HepG2 (cell line): ENCODE results near the gene IKZF3. TPM values are rescaled to one million over a fixed set of nuclear protein-coding genes. Genes with fewer than 3 reads are reported as not detected.

Experiments used
- ATAC-seq: fragments of 200-7000 bp; cut with Tn5 transposase; 3 replicates; pipeline ENCODE4 v1.9.1; 2020; ENCODE audit warnings: mild to moderate bottlenecking, moderate library complexity
- BruUV-seq: library from RNA; stranded (reverse); fragments of 400-500 nt; replicated peaks from 2 replicates; lab custom pipeline; 2021; lab: Mats Ljungman, UMichigan
- CTCF ChIA-PET: fragments of 300-600 bp; formaldehyde crosslinking; extraction: SDS; loops from one replicate; lab custom pipeline; 2021; ENCODE audit warnings: low total read pairs, inconsistent platforms, low intra/inter-chr PET ratio; lab: Yijun Ruan, JAX
- POLR2A ChIA-PET: fragments of 350-600 bp; sonication (Branson Sonifier 250); formaldehyde crosslinking; loops from one replicate; lab custom pipeline; 2020; ENCODE audit warnings: antibody characterized with exemption, inconsistent platforms; lab: Yijun Ruan, JAX
- DNase-seq: peaks from one replicate; pipeline ENCODE4 v3.0.0-alpha.2; 2015; ENCODE audit warnings: low spot score
- FAIRE-seq: peaks from 3 replicates; lab custom pipeline; 2011; peaks lifted over from hg19 to GRCh38; lab: Jason Lieb, UNC
- H2AFZ ChIP-seq: one replicate; pipeline ENCODE4 v1.6.1; 2011; ENCODE audit warnings: low read length, inconsistent platforms
- H3K27ac ChIP-seq: fragments of 300-600 bp; 3 replicates; pipeline ENCODE4 v1.8.0; 2011; ENCODE audit warnings: mixed run types, mild to moderate bottlenecking, mixed read lengths, low read length, inconsistent platforms; ENCODE audit not compliant: insufficient read depth; ENCODE audit errors: extremely low read length
- H3K27me3 ChIP-seq, 2 experiments: fragments of 200-600 bp in 1 of 2; 2 replicates in 1 of 2; 3 replicates in 1 of 2; pipeline versions ENCODE4 v1.6.0 to v1.8.0; 2011; ENCODE audit warnings: low read length in 2 of 2, mild to moderate bottlenecking in 2 of 2, moderate library complexity in 2 of 2, inconsistent platforms in 1 of 2; ENCODE audit not compliant: insufficient read depth in 2 of 2, control insufficient read depth in 1 of 2
- H3K36me3 ChIP-seq, 2 experiments: fragments of 200-600 bp in 1 of 2; replicated peaks in 1 of 2; 2 replicates in 1 of 2; 3 replicates in 1 of 2; pipeline versions ENCODE4 v1.5.1 to v1.8.0; 2011; ENCODE audit warnings: low read length in 2 of 2, inconsistent platforms in 1 of 2; ENCODE audit not compliant: insufficient read depth in 2 of 2, control insufficient read depth in 1 of 2
- H3K4me1 ChIP-seq: 2 replicates; pipeline ENCODE4 v1.5.1; 2012; ENCODE audit warnings: low read length, inconsistent platforms; ENCODE audit not compliant: insufficient read depth
- H3K4me2 ChIP-seq: 2 replicates; pipeline ENCODE4 v1.6.0; 2011; ENCODE audit warnings: low read depth, low read length, inconsistent platforms
- H3K4me3 ChIP-seq, 3 experiments: fragments of 200-600 bp in 1 of 3; sonication (generic), shearing (Covaris generic) in 1 of 3; replicated peaks in 1 of 3; 2 replicates each; pipeline ENCODE4 v1.5.1; 2011 to 2016; ENCODE audit warnings: low read length in 3 of 3, inconsistent platforms in 2 of 3, low read depth in 2 of 3, mild to moderate bottlenecking in 2 of 3, control low read depth in 1 of 3, mixed read lengths in 1 of 3; ENCODE audit not compliant: insufficient read depth in 1 of 3
- H3K79me2 ChIP-seq: one replicate; pipeline ENCODE4 v1.6.1; 2011; ENCODE audit warnings: low read length, inconsistent platforms; ENCODE audit not compliant: insufficient read depth
- H3K9ac ChIP-seq: 2 replicates; pipeline ENCODE4 v1.6.0; 2011; ENCODE audit warnings: mild to moderate bottlenecking, low read depth, low read length, inconsistent platforms; ENCODE audit not compliant: insufficient read depth
- H3K9me3 ChIP-seq: 2 replicates; pipeline ENCODE4 v1.5.1; 2012; ENCODE audit warnings: mild to moderate bottlenecking, low read length
- H4K20me1 ChIP-seq: 2 replicates; pipeline ENCODE4 v1.6.0; 2011; ENCODE audit warnings: inconsistent platforms, mild to moderate bottlenecking, low read length, moderate library complexity; ENCODE audit not compliant: insufficient read depth
- PAF1 ChIP-seq: IDR thresholded peaks from 2 replicates; pipeline ENCODE4 v1.6.1; 2016; ENCODE audit warnings: missing genetic modification reagents, missing compliant biosample characterization
- RFXANK ChIP-seq: IDR thresholded peaks from 2 replicates; pipeline ENCODE4 v1.6.1; 2016
- RNF2 ChIP-seq: fragments of 450-650 bp; conservative IDR thresholded peaks from 2 replicates; pipeline ENCODE4 v1.6.1; 2016; ENCODE audit warnings: low read depth
- SIX1 ChIP-seq: sonication (generic); formaldehyde crosslinking; IDR thresholded peaks from 2 replicates; pipeline ENCODE4 v1.4.0; 2020; ENCODE audit warnings: missing genetic modification reagents, borderline replicate concordance
- ZBTB20 ChIP-seq: sonication (generic); formaldehyde crosslinking; IDR thresholded peaks from 2 replicates; pipeline ENCODE4 v1.8.1; 2023; ENCODE audit warnings: missing genetic modification reagents, low read depth, mild to moderate bottlenecking, borderline replicate concordance
- ZKSCAN8 ChIP-seq: IDR thresholded peaks from 2 replicates; pipeline ENCODE4 v1.6.1; 2016; ENCODE audit warnings: borderline replicate concordance, missing genetic modification reagents, missing compliant biosample characterization
- ZNF256 ChIP-seq: sonication (generic); formaldehyde crosslinking; conservative IDR thresholded peaks from 2 replicates; pipeline ENCODE4 v1.4.0; 2020; ENCODE audit warnings: missing genetic modification reagents
- ZNF44 ChIP-seq: sonication (generic); formaldehyde crosslinking; IDR thresholded peaks from 2 replicates; pipeline ENCODE4 v1.5.1; 2020; ENCODE audit warnings: mild to moderate bottlenecking, missing genetic modification reagents
- ZNF546 ChIP-seq: sonication (generic); formaldehyde crosslinking; conservative IDR thresholded peaks from 2 replicates; pipeline ENCODE4 v1.8.1; 2023; ENCODE audit warnings: mild to moderate bottlenecking, missing genetic modification reagents
- ZNF558 ChIP-seq: sonication (generic); formaldehyde crosslinking; IDR thresholded peaks from 2 replicates; pipeline ENCODE4 v1.9.0; 2022; ENCODE audit warnings: mild to moderate bottlenecking, missing genetic modification reagents, borderline replicate concordance
- ZNF784 ChIP-seq: sonication (generic); formaldehyde crosslinking; IDR thresholded peaks from 2 replicates; pipeline ENCODE4 v1.5.1; 2020; ENCODE audit warnings: missing genetic modification reagents, mild to moderate bottlenecking, borderline replicate concordance
- ZNF883 ChIP-seq: sonication (generic); formaldehyde crosslinking; IDR thresholded peaks from 2 replicates; pipeline ENCODE4 v1.5.1; 2020; ENCODE audit warnings: mild to moderate bottlenecking, missing genetic modification reagents; ENCODE audit errors: not compliant biosample characterization
- ZSCAN22 ChIP-seq: sonication (generic); formaldehyde crosslinking; IDR thresholded peaks from 2 replicates; pipeline ENCODE4 v1.4.0; 2020; ENCODE audit warnings: mild to moderate bottlenecking, missing genetic modification reagents
- WGBS: methylation state at CpG from one replicate; pipeline ENCODE4 v1.1.6; 2017; ENCODE audit warnings: low lambda C conversion rate; 5-methylcytosine and 5-hydroxymethylcytosine counted together
- in situ Hi-C: cut with HindIII; loops from 2 replicates; pipeline ENCODE4 v1.10.0; 2017; ENCODE audit warnings: low pct_unique_long_range_greater_than_20kb; ENCODE audit not compliant: extremely low pct_ligation_motif_present
- intact Hi-C: fragments of 100-400 bp; cut with micrococcal nuclease; formaldehyde crosslinking; loops from one replicate; pipeline ENCODE4 v1.10.0; 2022; ENCODE audit not compliant: unreplicated experiment
- polyA plus RNA-seq, 8 experiments: library from polyadenylated mRNA; depleted of rRNA in 3 of 8; stranded (reverse) in 7 of 8; unstranded in 1 of 8; fragments of >200 nt; fragmentation: Illumina TruSeq in 4 of 8; extraction: Trizol in 4 of 8; gene quantifications; 2 replicates each; pipeline versions ENCODE4 v1.2.1 to v1.2.3, GENCODE V29; 2011 to 2016; ENCODE audit warnings: low read depth in 4 of 8, missing spikeins in 1 of 8, mixed read lengths in 1 of 8; ENCODE audit not compliant: insufficient read depth in 1 of 8
- total RNA-seq, 5 experiments: library from RNA; depleted of rRNA; stranded (reverse); fragments of >200 nt; fragmentation: Illumina TruSeq; extraction: Trizol; gene quantifications; 2 replicates each; pipeline ENCODE4 v1.2.3, GENCODE V29; 2016; ENCODE audit warnings: low read depth in 1 of 5

The IKZF3 gene
- total and polyA plus RNA-seq, 2 of the 13 experiments (the other 11 are each of a cell fraction or from before 2014, with no cell fraction given) = not detected

GRCh38 chr17:39761861-39762496, 102.1 kb downstream of the IKZF3 start (continued):
- TF ChIP-seq ZNF558 (no peak), ZNF784 (no peak), ZSCAN22 (CRISPR knock-in tag) (no peak), RFXANK (CRISPR knock-in tag) (no peak), ZNF883 (no peak), ZKSCAN8 (CRISPR knock-in tag) (no peak)
- TF ChIP-seq, all 625 proteins: peak for 0

GRCh38 chr17:39759204-39759603, 104.9 kb downstream of the IKZF3 start:
- no peak for FAIRE-seq
- WGBS = 57% methylated on average over 5 of the region's 5 CpGs

More at GRCh38 chr17:39759204-39759603, 104.9 kb downstream of the IKZF3 start:
- Histone ChIP-seq H3K27me3 (peaks cover 7 to 59% of the 10 kb centered on the region in 2 experiments), H3K4me3 (no peak overlapping the region), H3K4me1 (peaks cover 37% of the 10 kb centered on the region), H4K20me1 (no peaks in the 10 kb centered on the region), H3K9ac (no peak overlapping the region), H3K36me3 (no peaks in the 10 kb centered on the region), H3K9me3 (no peaks in the 10 kb centered on the region), H3K4me2 (no peak overlapping the region), H3K79me2 (no peaks in the 10 kb centered on the region), H3K27ac (no peak overlapping the region), H2AFZ (no peak overlapping the region)
- intact Hi-C loops (no loop called here), in situ Hi-C loops (no loop called here)
- no TSS peak for BruUV-seq
- ChIA-PET CTCF (no interaction called here), POLR2A (interaction anchor here (0.6 kb wide), 1 partner anchor 59 kb away, joined by 5 read pairs; no protein-coding TSS in a partner anchor)
- TF ChIP-seq RNF2 = no peak
- no peak for TF ChIP-seq PAF1 (CRISPR knock-in tag)
- TF ChIP-seq ZNF44 (CRISPR knock-in tag) = no peak
- no peak for TF ChIP-seq SIX1 (CRISPR knock-in tag)
- no peak for TF ChIP-seq ZBTB20
- no peak for TF ChIP-seq ZNF546
- TF ChIP-seq ZNF256 (CRISPR knock-in tag) = no peak
- DNase-seq (no peak), ATAC-seq (no peak)
